ENCODE data around the gene H6PD.

The H6PD gene

DNA sequence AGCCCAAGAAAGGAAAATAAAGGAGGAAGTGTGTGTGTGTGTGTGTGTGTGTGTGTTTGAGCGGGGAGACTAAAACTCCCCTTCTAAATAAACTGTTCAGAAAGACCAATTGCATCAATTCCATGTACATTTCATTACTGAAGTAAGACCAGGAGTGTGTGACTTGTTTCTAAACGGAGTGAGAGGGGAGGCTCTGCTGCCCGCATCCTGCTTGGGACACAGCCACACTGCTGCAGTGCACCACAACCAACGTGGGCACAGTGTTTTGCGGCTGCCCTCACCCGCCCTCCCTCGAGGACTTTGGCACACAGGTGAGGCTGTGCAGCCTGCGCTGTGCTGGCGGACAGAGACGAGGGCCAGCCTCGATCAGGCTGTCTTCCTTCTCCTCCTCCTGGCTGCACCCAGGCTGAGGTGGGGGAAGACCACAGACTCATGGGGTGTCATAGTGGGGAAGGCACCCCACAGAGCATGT, 31.0 kb upstream of the H6PD start:
- Histone ChIP-seq H2AFZ (ENCODE audit: low read depth, low read length) (no peak overlapping the region), H3K9ac (ENCODE audit: low read length) (no peak overlapping the region), H3K79me2 (ENCODE audit: low read length) (no peaks in the 10 kb centered on the region), H3K4me2 (ENCODE audit: low read length) (no peak overlapping the region), H3K27me3 (ENCODE audit: low read depth, low read length) (peaks cover 48% of the 10 kb centered on the region), H4K20me1 (ENCODE audit: insufficient read depth, low read length) (no peaks in the 10 kb centered on the region), H3K27ac (ENCODE audit: low read length) (no peak overlapping the region), H3K4me3 (ENCODE audit: low read length) (no peak overlapping the region), H3K36me3 (replicated peaks; ENCODE audit: low read depth, low read length) (no peaks in the 10 kb centered on the region), H3K4me1 (ENCODE audit: low read length) (peaks cover 6% of the 10 kb centered on the region; the same call in 1 of the 2 replicates), H3K9me3 (ENCODE audit: insufficient read depth, low read length) (no peaks in the 10 kb centered on the region)
- no peak for TF ChIP-seq EZH2phosphoT487 (IDR thresholded peaks at IDR 0.05; ENCODE audit: low read depth)
- no peak for TF ChIP-seq CTCF (IDR thresholded peaks at IDR 0.05; ENCODE audit: low read depth, low read length)

DNA sequence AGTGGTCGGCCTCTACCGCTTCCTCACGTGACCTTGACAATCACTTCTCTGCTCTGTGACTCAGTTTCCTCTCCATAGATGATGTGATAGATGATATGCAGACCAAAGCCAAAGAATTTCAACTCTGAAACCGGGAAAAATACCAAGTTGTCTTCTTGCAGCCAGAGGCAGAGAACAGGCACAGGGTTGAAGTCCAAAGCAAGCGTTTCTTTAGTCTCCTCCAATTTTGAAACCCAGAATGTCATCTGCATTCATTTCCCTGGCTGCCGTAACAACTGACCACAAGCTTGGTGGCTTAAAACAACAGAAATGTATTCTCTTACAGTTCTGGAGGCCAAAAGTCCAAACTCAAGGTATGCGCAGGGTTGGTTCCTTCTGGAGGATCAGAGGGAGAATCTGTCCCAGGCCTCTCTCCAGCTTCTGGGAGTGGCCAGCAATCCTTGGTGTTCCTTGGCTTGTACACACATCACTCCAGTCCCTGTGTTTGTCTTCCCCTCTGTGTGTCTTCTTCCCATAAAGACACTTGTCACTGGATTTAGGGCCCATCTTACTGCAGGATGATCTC, 30.3 kb upstream of the H6PD start:
- peaks cover 48% of the 10 kb centered on the region for H3K27me3 ChIP-seq (ENCODE audit: low read depth, low read length)
- H3K9me3 ChIP-seq (ENCODE audit: insufficient read depth, low read length), result no peaks in the 10 kb centered on the region
- H3K9ac ChIP-seq (ENCODE audit: low read length), result no peak overlapping the region
- no peaks in the 10 kb centered on the region for H3K36me3 ChIP-seq (replicated peaks; ENCODE audit: low read depth, low read length)
- H2AFZ ChIP-seq (ENCODE audit: low read depth, low read length), result no peak overlapping the region
- no peaks in the 10 kb centered on the region for H4K20me1 ChIP-seq (ENCODE audit: insufficient read depth, low read length)
- H3K4me2 ChIP-seq (ENCODE audit: low read length), result no peak overlapping the region
- peaks cover 6% of the 10 kb centered on the region; the same call in 1 of the 2 replicates for H3K4me1 ChIP-seq (ENCODE audit: low read length)
- H3K79me2 ChIP-seq (ENCODE audit: low read length), result no peaks in the 10 kb centered on the region
- H3K4me3 ChIP-seq (ENCODE audit: low read length), result no peak overlapping the region
- H3K27ac ChIP-seq (ENCODE audit: low read length), result no peak overlapping the region
- no peak for TF ChIP-seq EZH2phosphoT487 (IDR thresholded peaks at IDR 0.05; ENCODE audit: low read depth)
- no peak for TF ChIP-seq CTCF (IDR thresholded peaks at IDR 0.05; ENCODE audit: low read depth, low read length)

- no peaks in the 10 kb centered on the region for H3K4me1 ChIP-seq (ENCODE audit: low read length)
- H2AFZ ChIP-seq (ENCODE audit: low read depth, low read length), result no peak overlapping the region
- H3K4me3 ChIP-seq (ENCODE audit: low read length), result no peak overlapping the region
- no peaks in the 10 kb centered on the region for H3K79me2 ChIP-seq (ENCODE audit: low read length)
- no peaks in the 10 kb centered on the region for H3K36me3 ChIP-seq (replicated peaks; ENCODE audit: low read depth, low read length)
- no peaks in the 10 kb centered on the region for H3K9me3 ChIP-seq (ENCODE audit: insufficient read depth, low read length)
- no peak overlapping the region for H3K27ac ChIP-seq (ENCODE audit: low read length)
- no peak overlapping the region for H3K9ac ChIP-seq (ENCODE audit: low read length)
- no peak overlapping the region for H3K4me2 ChIP-seq (ENCODE audit: low read length)
- TF ChIP-seq EZH2phosphoT487 (IDR thresholded peaks at IDR 0.05; ENCODE audit: low read depth), result no peak
- TF ChIP-seq CTCF (IDR thresholded peaks at IDR 0.05; ENCODE audit: low read depth, low read length), result no peak
- H4K20me1 ChIP-seq (ENCODE audit: insufficient read depth, low read length), result no peaks in the 10 kb centered on the region
- peaks cover 26% of the 10 kb centered on the region for H3K27me3 ChIP-seq (ENCODE audit: low read depth, low read length)
These were observed 27.5 kb upstream of the H6PD start for GRCh38 chr1:9207086-9207485.

DNA sequence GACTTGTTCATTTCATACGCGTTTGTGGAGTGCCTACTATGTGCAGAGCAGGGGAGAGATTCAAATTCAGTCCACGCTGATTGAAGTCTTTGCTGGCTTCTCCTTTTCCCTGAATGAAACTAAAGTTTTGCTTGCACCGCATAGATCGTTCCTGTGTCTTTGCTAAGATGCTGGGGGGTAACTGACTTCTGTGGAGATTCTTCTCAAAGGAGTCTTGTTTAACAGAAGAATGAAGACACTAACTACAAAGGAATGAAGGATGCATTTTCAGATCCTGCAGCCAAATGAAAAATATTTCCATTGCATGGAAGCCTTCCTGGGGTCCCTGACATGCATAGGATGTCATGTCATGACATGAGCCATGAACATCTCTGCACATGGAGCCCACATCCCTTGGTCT, 26.9 kb upstream of the H6PD start:
- Histone ChIP-seq H3K4me3 (ENCODE audit: low read length) (no peak overlapping the region), H3K27me3 (ENCODE audit: low read depth, low read length) (peaks cover 20% of the 10 kb centered on the region), H3K36me3 (replicated peaks; ENCODE audit: low read depth, low read length) (no peaks in the 10 kb centered on the region), H2AFZ (ENCODE audit: low read depth, low read length) (no peak overlapping the region), H3K9ac (ENCODE audit: low read length) (no peak overlapping the region), H3K4me2 (ENCODE audit: low read length) (no peak overlapping the region), H3K79me2 (ENCODE audit: low read length) (no peaks in the 10 kb centered on the region), H4K20me1 (ENCODE audit: insufficient read depth, low read length) (no peaks in the 10 kb centered on the region), H3K4me1 (ENCODE audit: low read length) (no peaks in the 10 kb centered on the region), H3K27ac (ENCODE audit: low read length) (no peak overlapping the region), H3K9me3 (ENCODE audit: insufficient read depth, low read length) (no peaks in the 10 kb centered on the region)
- no peak for TF ChIP-seq CTCF (IDR thresholded peaks at IDR 0.05; ENCODE audit: low read depth, low read length)
- TF ChIP-seq EZH2phosphoT487 (IDR thresholded peaks at IDR 0.05; ENCODE audit: low read depth), result no peak
